ENCODE measurements around the gene SEMA4C.

Gene SEMA4C

DNA sequence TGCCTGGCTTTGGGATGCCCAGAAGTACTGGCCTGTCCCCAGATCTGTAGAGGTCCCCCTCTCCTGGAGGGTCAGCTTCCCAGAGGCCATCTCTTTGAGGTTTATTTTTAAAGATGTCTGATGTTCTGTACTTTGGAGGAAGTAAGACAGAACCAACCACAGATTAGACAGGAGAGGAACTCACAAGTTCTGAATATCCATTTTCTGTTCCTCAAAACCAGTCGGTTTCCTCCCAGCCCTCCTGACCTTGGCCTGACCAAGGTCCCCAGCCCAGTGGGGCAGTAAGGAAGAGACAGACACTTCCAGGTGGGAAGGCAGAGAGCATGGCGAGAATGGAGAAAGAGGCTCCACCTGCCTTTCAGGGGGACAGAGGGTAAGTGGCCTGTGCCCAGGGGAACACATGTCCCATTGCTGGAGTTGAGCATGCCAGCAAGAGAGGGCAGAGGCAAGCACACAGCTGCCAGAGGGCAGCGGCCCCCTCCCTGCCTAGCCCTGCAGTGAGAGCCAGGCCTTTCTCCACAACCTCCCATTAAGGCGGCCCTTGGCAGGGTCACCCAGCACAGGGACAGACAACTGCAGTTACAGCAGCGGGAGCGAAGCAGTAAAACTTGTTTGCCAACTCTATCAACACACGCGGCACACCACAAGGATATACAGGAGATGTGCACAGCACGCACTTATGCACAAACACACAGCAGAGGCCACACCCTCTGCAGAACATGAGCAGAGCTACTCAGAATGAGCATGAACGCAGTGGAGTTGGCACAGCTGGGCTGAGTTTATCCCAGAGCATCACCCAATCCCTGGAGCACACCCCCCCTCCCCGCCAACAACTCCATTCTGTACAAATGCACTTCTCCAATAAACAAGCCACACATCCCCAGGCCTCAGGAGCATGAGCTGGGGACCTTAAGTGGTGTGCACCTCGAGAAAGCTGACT lies 18.5 kb upstream of the SEMA4C start:
- TF ChIP-seq, protein P1, sequence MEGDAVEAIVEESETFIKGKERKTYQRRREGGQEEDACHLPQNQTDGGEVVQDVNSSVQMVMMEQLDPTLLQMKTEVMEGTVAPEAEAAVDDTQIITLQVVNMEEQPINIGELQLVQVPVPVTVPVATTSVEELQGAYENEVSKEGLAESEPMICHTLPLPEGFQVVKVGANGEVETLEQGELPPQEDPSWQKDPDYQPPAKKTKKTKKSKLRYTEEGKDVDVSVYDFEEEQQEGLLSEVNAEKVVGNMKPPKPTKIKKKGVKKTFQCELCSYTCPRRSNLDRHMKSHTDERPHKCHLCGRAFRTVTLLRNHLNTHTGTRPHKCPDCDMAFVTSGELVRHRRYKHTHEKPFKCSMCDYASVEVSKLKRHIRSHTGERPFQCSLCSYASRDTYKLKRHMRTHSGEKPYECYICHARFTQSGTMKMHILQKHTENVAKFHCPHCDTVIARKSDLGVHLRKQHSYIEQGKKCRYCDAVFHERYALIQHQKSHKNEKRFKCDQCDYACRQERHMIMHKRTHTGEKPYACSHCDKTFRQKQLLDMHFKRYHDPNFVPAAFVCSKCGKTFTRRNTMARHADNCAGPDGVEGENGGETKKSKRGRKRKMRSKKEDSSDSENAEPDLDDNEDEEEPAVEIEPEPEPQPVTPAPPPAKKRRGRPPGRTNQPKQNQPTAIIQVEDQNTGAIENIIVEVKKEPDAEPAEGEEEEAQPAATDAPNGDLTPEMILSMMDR (IDR thresholded peaks at IDR 0.05): no peak

DNA sequence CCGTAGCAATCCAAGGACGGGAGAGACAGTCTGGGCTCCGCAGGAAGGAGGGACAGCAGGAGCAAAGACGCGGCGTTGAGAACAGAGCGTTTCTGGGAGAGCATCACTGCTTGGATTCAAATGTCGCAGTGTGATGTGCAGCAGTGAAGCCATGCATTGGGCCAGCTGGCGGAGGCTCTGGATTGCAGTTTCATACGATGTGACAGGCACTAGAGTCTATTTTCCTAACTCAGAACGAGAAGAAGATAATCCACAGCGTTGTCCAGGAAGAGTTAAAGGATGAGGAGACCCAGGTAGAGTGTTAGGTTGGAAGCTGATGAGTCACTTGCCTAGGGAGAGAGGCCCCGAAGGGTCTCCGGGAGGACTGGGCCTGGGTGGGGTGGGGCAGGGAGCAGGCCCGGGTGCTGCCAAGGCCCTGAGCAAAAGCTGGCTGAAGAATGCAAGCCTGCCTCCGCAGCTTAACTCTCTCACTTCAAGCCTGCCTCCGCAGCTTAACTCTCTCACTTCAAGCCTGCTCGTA lies 17.7 kb upstream of the SEMA4C start:
- TF ChIP-seq, protein P1 (IDR thresholded peaks at IDR 0.05): no peak

DNA sequence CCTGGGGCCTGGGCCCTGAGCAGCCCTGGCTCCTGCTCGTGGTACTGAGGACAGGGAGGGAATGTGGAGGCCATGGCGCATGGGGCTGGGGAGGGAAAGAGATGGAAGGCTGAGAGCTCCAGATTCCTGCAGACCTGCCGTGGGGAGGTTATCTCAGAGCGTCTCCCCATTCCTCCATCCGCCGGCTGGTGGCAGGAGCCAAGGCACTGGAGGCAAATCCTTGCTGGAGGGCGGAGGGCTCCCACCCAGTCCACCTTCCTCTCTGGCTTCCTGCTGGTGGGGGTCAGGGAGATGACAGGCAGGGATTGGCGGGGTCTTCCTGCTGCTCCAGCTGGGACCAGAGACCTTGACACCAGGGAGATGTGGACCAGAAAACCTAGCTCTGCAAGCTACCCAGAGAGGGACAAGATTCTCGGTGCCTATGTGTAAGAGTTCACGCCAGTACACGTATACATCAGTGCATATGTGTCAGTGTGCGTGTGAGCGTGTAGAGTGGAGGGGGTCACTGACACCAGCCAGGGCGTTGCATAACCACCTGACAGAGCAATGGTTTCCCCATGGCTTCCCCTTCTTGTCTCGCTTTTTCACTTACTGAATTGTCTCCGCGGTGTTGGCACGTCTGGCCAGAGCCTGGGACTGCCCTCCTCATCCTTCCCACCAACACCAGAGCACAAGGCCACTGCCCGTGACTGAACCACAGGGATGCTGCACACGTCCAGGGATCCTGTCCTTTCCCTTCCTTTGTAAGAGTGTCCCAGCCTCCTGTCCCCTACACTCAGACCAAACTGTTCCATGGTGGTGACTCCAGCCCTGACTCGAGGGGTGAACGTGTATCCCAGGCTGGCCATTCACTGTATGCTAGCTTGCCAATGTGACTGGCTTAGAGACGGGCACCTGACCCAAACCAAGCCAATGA lies 15.8 kb upstream of the SEMA4C start:
- TF ChIP-seq, protein P1 (IDR thresholded peaks at IDR 0.05): no peak

DNA sequence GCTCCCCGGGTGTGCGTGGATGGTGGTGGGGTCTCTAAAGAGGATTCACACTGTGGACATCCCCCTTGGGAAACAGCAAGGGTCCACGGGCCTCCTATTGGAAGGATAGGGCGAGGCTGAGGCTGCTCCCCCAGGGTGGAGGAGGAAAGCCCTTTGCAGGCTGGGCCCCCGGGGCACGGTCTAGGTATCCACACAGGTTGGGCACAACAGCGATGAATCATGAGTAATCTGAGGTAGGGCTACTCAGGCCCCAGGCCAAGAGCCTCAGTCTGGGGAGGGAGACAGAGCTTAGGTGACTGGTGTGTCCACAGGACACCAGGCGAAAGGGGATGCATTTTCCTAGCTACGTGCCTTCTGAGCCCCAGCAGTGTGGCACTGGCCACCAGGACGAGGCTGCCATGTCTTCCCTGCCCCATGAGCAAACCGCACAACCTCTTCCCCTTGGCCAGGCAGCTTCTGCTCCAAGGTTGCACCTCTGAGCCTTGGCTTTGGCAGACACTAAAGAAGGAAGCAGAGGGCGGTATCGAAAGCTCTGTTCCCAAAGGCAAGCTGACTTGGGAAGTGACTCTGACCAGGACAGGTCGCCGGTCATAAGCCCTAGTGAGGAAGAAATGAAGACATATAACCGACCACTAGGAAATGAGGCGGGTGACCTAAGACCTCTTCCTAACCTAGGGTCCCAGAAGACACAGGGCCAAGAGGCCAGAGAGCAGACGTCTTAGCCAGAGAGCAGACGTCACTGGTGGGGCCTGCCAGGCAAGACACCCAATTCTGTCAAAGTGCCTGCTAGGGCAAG lies 14.6 kb upstream of the SEMA4C start:
- TF ChIP-seq, protein P1 (IDR thresholded peaks at IDR 0.05): no peak

DNA sequence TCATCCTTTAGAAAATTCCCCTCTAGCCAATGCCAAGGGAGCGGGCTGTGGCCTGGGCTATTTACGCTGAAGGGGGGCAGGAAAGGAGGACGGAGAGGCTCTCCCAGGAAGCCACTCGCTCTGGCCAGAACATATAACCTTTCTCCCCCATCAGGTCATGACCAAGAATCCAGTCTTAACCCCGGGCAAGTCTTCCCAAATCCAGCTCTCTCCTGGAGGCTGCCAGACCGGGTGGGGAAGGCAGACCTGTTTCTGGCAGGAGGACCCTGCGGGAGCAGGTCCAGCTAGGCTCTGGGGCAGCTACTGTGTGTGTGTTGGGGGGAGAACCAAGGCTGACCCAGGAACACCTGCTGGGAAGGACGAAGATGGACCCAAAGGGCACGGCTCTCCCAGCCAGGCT lies 13.4 kb upstream of the SEMA4C start:
- TF ChIP-seq, protein P1 (IDR thresholded peaks at IDR 0.05): no peak

DNA sequence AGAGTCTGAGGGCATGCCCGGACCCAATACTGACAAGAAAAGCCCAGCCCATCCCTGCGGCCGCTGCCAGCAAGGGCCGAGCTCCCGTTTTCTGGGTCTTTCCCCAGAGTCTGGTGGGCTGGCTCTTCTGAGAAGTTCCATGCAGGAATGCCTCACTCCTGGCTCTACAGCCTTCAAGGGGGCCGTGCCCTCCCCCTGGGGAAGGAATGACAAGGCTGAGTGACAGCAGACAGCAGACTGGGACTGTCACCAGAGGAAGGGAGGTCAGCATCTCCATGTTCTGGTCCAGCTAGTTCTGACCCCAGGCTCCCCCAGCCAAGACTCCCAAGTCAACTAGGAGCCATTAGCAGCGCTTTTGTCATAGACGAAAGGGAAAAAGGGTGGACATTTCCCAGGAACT lies 13.0 kb upstream of the SEMA4C start:
- TF ChIP-seq, protein P1 (IDR thresholded peaks at IDR 0.05): no peak

DNA sequence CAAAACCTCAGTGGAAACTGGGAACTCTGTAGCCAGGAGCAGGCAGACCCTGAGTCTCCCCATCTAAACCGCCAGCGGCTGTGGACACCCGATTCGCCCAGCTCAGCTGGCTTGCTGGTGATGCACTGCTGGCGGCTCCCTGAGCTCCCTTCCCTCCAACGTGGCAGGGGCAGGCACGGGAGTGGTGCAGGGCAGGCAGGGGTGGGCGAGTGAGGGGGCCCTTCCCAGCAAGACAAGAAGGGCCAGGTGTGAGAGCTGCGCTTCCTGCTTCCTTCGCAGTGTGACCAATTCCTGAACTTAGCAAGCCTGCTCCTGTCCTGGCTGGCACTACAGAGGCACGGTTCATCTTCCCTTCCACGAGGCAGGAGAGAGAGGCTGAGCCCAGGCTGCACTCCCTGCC lies 12.3 kb upstream of the SEMA4C start:
- TF ChIP-seq, protein P1 (IDR thresholded peaks at IDR 0.05): no peak

Measured in LNCAP (cell line).